IgD-negative memory B cell (primary cell): Measurements from ENCODE around the gene PRPF6. TPM values are rescaled to one million over a fixed set of nuclear protein-coding genes. Genes with fewer than 3 reads are reported as not detected.

ENCODE experiments used
- H3K27ac Mint-ChIP-seq, 3 donors: one replicate each; pipeline ENCODE4 v1.8.0; 2020 to 2022; ENCODE audit warnings: mild to moderate bottlenecking in 3 of 3, mixed read lengths in 3 of 3, moderate library complexity in 1 of 3
- H3K27me3 Mint-ChIP-seq: one replicate; pipeline ENCODE4 v1.8.0; 2021; ENCODE audit warnings: mixed read lengths
- H3K36me3 Mint-ChIP-seq: one replicate; pipeline ENCODE4 v1.8.0; 2020; ENCODE audit warnings: mild to moderate bottlenecking, mixed read lengths
- H3K4me1 Mint-ChIP-seq, 3 donors: one replicate each; pipeline ENCODE4 v1.8.0; 2020 to 2022; ENCODE audit warnings: mixed read lengths in 3 of 3, mild to moderate bottlenecking in 1 of 3
- H3K4me3 Mint-ChIP-seq, 4 donors: one replicate each; pipeline ENCODE4 v1.8.0; 2020 to 2022; ENCODE audit warnings: mild to moderate bottlenecking in 4 of 4, mixed read lengths in 4 of 4, moderate library complexity in 3 of 4
- H3K9me3 Mint-ChIP-seq, 3 donors: one replicate each; pipeline ENCODE4 v1.8.0; 2020 to 2021; ENCODE audit warnings: mixed read lengths in 3 of 3, mild to moderate bottlenecking in 1 of 3
- polyA plus RNA-seq: library from polyadenylated mRNA; unstranded; fragments of 300-500 nt; fragmentation: Illumina TruSeq; gene quantifications from one replicate; pipeline ENCODE4 v1.2.3, GENCODE V29; 2021

Gene PRPF6
- polyA plus RNA-seq, 1 donor from 2014 or later = 106 TPM

DNA sequence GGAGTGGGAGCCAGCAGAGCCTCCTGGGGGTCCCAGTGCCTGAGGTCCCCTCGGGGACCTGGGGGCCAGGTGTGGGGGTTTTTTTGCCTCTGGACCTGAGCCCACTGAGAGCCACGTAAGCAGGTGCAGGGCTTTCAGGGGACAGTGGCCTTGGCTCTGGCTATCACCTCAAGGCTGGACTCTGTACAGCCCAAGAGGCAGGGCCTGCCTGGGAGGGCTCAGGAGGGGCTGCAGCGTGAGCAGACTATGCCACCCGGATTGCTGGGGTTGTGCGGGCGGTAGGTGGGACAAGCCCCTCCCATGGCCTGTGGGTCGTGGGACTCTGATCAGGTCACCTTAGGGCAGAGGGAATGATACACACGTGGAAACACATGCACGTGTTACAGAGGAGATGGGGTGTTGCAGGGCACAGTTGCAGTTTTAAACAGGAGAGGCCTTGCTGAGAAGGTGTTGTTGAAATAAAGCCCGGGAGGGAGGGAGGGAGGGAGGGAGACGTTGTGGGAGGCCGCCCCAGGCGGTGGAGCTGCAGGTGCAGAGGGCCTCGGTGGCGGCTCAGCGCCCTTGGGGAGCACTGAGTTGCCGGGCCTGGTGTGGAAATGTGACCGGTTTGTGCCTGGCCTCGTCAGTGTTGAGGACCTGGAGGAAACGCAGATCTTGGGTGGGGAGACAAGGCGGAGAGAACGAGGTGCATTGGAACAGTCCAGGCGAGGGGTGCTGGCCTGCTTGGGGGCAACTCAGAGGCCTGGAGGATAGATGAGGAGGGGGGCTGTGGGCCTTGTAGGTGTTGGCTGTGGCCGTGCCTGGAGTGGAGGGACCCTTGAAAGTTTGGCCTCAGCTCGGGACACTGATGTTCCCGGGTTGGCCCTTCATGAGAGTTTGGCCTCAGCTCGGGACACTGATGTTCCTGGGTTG is 84.4 kb downstream of the PRPF6 start:
- H3K27ac Mint-ChIP-seq = peak overlapping the region; percentile 87 to 96 (median 93)
- peaks cover 17 to 31% (median 20%) of the 10 kb centered on the region in 3 donors for H3K4me1 Mint-ChIP-seq
- no peaks in the 10 kb centered on the region for H3K9me3 Mint-ChIP-seq
- H3K36me3 Mint-ChIP-seq = peaks cover 1% of the 10 kb centered on the region
- H3K4me3 Mint-ChIP-seq = peak overlapping the region in 3 of 4 donors; percentile 70 to 89 (median 84)
- peaks cover 4% of the 10 kb centered on the region for H3K27me3 Mint-ChIP-seq

DNA sequence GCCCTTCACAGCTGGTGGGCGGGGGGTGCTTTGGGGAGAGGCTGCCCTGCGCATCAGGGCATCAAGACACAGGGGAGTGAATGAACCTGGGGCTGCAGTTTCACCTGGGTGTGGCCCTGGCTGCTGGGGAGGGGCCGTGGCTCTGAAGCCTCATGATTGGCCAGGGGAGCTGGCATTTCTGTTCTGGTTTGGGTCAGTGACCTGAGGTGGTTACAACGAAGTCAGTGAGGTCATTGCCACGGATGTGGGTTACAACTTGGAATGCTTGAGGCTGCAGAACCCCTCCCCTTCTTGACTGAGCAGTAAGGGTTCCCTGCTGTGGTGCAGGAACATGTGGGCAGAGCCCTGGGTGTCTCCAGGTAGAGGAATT is 85.0 kb downstream of the PRPF6 start:
- Mint-ChIP-seq H3K4me1 (peaks cover 17 to 35% (median 20%) of the 10 kb centered on the region in 3 donors), H3K27me3 (peaks cover 4% of the 10 kb centered on the region), H3K27ac (peak overlapping the region; percentile 87 to 96 (median 93)), H3K9me3 (no peaks in the 10 kb centered on the region), H3K4me3 (peak overlapping the region in 3 of 4 donors; percentile 70 to 89 (median 84)), H3K36me3 (peaks cover 1% of the 10 kb centered on the region)

DNA sequence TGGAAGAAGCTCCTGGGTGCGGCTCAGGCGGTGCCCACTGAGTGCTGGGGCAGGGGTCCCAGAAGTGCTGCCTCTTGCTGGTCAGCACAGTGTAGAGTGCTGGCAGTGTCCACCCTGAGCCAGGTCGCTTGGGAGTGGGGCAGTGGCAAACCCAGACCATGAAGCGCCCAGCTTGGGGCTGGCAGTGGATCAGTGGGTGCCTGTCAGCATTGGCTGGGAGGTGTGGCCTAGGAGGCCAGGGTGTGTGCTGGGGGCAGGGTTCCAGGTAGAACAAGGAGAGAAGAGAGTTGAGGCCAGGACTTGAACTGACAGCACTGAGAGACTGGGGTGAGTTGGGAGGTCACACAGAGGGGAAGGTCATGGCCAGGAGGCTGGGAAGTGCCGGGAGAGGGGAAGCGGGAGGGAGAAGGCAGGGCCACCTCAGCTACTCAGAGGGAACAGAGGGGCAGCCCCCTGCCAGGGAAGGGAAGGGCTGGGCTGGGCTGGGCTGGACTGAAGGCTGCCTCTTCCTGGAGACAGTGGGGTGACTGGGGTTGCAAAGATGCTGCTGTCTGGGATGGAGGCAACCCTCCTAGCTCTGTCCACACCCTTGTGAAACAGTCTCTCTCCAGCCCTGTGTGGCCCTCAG is 86.2 kb downstream of the PRPF6 start:
- Mint-ChIP-seq H3K4me3 (no peak overlapping the region), H3K27ac (peak overlapping the region in 2 of 3 donors; percentile 73 to 87), H3K27me3 (peaks cover 4% of the 10 kb centered on the region), H3K36me3 (peaks cover 1% of the 10 kb centered on the region), H3K9me3 (no peaks in the 10 kb centered on the region), H3K4me1 (peaks cover 17 to 37% (median 29%) of the 10 kb centered on the region in 3 donors)

DNA sequence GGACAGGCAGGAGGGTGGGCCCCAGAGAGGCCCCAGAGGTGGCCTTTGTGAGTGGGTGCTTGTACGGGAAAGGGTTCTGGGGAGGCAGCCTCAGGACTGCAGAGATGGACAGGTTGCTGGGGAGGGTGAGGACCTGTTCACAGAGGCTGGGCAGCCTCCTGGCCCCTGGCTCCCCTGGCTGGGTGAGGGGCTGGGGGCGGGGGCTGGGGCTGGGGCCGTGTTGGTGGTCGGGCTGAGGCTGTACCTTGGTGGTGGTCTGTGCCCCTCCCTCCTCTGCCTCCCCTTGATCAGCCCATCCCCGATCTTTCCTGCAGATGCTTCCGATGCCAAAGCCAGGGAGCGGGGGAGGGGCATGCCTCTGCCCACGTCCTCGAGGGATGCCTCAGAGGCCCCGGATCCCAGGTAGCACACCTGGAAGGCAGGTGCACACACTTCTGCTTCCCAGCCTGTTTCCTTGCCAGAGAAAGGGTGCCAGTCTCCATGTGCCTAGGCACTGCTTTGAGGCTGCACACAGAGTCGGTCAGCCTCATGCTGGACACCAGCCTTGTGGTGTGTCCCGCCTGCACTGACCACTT is 86.9 kb downstream of the PRPF6 start:
- Mint-ChIP-seq H3K36me3 (peaks cover 1% of the 10 kb centered on the region), H3K4me3 (peak overlapping the region in 1 of 4 donors; percentile 50), H3K27ac (peak overlapping the region in 2 of 3 donors; percentile 45 to 73), H3K4me1 (peaks cover 17 to 36% (median 31%) of the 10 kb centered on the region in 3 donors), H3K27me3 (peaks cover 4% of the 10 kb centered on the region), H3K9me3 (no peaks in the 10 kb centered on the region)

DNA sequence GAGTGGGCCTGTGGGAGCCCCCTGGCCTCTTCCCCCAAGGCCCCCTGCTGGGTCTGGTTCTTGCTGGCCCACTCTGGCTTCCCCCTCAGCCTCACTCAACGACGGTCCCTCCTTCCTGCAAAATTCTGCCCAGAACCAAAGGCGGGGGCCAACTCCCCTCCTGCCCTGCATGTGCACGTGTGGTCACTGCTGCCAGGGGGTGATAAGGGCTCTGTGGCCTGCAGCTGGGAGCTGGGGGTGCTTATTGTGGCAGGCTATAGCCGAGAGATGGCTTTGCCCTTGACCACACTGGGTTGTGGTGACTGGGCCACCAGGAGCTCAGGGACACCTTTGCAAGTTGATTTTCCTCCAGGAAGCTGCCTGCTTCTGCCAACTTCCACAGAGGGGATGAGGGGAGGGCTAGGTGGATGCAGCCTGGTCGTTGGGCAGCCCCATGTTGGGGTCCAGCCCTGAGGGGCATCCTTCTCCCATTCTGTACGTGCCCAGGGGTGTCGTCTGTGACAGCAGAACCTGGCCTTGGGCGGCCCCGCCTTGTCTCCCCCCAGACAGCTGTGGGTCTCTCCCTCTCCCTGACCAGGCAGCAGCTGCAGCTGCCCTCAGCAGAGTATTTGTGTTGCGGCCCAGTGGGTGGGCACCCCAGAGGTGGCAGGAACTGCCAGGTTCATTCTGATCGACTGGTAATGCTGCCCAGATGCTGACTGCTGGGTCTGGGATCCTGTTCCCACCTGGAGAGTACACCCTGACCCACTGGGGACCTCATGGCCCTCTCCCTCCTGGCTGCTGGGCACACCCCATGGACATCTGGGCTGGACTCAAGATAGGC is 87.7 kb downstream of the PRPF6 start:
- Mint-ChIP-seq H3K27ac (peak overlapping the region in 1 of 3 donors; percentile 45), H3K4me1 (peaks cover 17 to 36% (median 31%) of the 10 kb centered on the region in 3 donors), H3K4me3 (peak overlapping the region in 1 of 4 donors; percentile 50), H3K9me3 (no peaks in the 10 kb centered on the region), H3K27me3 (peaks cover 4% of the 10 kb centered on the region), H3K36me3 (peaks cover 1% of the 10 kb centered on the region)

DNA sequence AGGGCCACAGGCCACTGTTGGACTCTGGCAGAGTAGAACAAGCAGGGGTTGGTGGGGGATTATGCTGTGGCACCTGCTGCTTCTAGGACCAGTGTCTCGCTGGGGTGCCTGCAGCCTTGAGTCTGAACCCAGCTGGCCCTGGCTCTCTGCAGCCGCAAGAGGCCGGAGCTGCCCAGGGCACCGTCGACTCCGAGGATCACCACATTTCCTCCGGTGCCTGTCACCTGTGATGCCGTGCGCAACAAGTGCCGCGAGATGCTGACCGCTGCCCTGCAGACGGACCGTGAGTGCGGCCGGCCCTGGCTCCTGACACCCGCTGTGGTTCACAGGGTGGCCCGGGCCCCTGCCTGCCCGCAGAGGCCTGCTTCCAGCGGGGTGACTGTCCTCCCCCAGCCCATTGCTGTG is 88.3 kb downstream of the PRPF6 start:
- Mint-ChIP-seq H3K27ac (peak overlapping the region in 1 of 3 donors; percentile 56), H3K27me3 (peaks cover 2% of the 10 kb centered on the region), H3K4me3 (no peak overlapping the region), H3K9me3 (no peaks in the 10 kb centered on the region), H3K36me3 (peaks cover 1% of the 10 kb centered on the region), H3K4me1 (peaks cover 12 to 31% (median 27%) of the 10 kb centered on the region in 3 donors)

DNA sequence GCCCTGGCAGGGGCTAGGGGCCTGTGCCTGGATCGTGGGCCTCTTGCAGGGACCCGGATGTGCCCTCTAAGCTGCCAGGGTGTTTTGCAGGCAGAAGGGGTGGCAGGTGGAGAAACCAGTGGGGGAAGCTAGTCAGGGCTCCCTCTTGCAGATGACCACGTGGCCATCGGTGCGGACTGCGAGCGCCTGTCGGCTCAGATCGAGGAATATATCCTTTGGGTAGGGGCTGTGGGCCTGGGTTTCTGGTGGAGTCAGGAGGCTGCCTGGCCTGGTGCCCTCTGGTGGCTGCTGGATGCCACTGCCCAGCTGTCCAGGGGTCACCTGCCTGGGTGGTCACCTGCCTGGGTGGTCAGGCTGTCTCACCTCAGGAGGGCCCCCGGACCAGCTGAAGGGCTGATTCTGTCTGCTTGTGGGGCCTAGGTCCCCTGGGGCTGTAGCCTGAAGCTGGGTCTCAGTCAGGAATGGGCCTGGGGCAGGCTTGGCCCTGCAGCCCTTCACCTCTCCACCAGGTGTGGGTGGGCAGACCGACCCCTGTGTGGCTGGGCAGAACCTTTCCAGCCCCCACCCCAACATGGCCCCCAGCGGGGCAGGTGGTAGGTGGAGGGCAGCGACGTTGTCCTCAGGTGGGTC is 88.8 kb downstream of the PRPF6 start:
- H3K4me3 Mint-ChIP-seq = peak overlapping the region in 1 of 4 donors; percentile 26
- H3K4me1 Mint-ChIP-seq = peaks cover 12 to 29% (median 25%) of the 10 kb centered on the region in 3 donors
- peaks cover 1% of the 10 kb centered on the region for H3K36me3 Mint-ChIP-seq
- no peaks in the 10 kb centered on the region for H3K9me3 Mint-ChIP-seq
- H3K27me3 Mint-ChIP-seq = peaks cover 2% of the 10 kb centered on the region
- peak overlapping the region in 1 of 3 donors; percentile 56 for H3K27ac Mint-ChIP-seq

DNA sequence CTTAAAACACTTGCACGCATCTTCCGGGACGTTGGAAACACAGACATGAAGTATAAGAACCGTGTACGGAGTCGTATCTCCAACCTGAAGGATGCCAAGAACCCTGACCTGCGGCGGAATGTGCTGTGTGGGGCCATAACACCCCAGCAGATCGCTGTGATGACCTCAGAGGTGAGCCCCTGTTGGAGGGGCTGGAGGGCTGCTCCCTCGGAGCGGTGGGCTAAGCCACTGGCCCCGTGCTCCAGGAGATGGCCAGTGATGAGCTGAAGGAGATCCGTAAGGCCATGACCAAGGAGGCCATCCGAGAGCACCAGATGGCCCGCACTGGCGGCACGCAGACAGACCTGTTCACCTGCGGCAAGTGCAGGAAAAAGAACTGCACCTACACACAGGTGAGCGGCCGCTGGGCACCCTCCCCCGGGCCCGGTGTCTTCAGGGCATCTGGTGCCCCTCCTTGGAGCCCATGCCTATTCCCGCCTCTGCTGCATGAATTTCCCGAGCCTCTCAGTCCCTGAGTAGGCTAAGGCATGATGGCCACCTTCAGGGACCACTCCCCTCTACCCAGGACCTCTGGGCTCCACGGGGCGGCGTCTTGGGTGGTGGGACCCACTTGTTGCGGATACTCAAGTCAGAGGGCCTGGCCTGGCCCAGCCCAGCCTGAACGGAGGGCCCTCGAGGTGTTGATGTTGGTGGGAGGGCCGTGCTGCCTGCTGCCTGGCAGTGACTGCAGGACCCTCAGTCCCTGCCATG is 89.5 kb downstream of the PRPF6 start:
- H3K27ac Mint-ChIP-seq = peak overlapping the region in 1 of 3 donors; percentile 56
- peak overlapping the region in 2 of 4 donors; percentile 26 to 39 for H3K4me3 Mint-ChIP-seq
- H3K9me3 Mint-ChIP-seq = no peaks in the 10 kb centered on the region
- peaks cover 1% of the 10 kb centered on the region for H3K36me3 Mint-ChIP-seq
- H3K27me3 Mint-ChIP-seq = peaks cover 2% of the 10 kb centered on the region
- H3K4me1 Mint-ChIP-seq = peaks cover 10 to 25% (median 21%) of the 10 kb centered on the region in 3 donors

DNA sequence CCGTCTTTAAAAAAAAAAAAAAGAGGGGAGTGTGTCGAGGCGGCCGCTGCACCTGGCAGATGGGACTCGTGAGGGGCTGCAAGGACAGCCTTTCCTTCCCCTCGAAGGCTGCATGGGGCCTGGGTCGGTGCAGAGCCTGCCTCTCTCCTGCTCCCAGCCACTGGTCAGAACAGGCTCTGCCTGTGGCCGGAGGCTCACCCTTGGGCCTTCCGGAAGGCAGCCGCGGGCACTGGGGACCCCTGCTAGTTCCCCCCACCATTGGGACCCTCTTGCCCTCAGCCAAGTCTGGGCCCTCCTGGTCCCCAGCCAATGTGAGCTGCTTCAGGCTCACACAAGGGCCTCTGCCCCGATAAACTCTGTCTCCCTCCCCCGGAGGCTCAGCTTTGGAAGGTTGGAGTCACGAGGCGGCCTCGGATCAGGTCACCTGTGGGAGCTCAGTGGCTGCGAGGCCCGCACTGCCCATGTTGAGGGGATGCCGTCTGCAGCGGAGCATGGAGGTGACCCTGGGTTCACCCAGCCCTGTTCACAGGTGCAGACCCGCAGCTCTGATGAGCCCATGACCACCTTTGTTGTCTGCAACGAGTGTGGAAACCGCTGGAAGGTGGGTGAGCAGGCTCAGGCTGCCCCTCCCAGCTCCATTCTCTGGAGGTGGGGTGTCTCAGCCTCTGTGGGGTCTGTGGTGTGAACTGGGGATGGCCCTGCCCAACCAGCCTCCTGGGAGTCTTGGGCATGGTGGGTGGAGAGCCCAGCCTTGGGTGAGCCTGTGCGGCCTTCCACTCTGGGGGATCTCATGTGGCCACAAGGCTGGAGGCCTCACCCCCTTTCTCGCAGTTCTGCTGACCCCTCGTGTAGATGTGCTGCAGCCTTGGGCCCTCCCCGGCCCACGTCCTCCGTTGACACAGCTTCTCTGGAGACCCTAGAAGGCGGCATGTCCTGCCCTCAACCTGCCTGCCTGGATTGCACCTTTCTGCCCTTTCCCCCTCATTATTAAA is 90.7 kb downstream of the PRPF6 start:
- peak overlapping the region in 2 of 4 donors; percentile 48 to 55 for H3K4me3 Mint-ChIP-seq
- peaks cover 0 to 14% (median 13%) of the 10 kb centered on the region in 3 donors for H3K4me1 Mint-ChIP-seq
- no peaks in the 10 kb centered on the region for H3K9me3 Mint-ChIP-seq
- H3K27ac Mint-ChIP-seq = peak overlapping the region in 2 of 3 donors; percentile 39 to 82
- no peaks in the 10 kb centered on the region for H3K36me3 Mint-ChIP-seq
- H3K27me3 Mint-ChIP-seq = no peaks in the 10 kb centered on the region

DNA sequence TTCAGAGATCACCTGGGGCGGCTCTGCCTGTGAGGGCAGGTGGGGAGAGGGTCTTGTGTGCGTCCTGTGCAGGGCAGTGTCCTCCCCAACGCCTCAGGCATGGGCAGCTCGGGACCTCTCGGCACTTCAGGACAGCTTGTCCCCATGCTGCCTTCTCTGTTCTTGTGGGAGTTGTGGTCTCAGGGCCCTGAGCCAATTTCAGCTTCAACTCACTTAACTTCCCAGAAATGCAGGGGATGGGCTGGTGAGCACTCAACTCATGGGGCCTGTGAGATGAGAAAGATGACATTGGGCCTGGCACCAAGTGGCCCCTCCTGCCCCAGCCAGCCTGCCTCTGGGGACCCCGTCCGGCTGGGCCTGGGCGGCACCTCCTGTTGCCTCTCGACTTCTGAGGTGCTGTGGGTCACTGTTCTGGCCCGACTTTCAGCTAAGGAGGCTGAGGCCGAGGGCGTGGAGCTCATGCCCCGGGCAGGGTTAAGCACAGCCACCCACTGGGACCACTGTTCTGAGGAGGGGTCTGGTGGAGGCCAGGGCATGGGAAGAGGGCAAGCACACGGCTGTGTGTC is 91.6 kb downstream of the PRPF6 start:
- Mint-ChIP-seq H3K27me3 (no peaks in the 10 kb centered on the region), H3K4me1 (peaks cover under 1 to 13% (median 11%) of the 10 kb centered on the region in 3 donors), H3K4me3 (peak overlapping the region in 3 of 4 donors; percentile 33 to 68 (median 55)), H3K36me3 (peaks cover under 1% of the 10 kb centered on the region), H3K27ac (peak overlapping the region in 1 of 3 donors; percentile 82), H3K9me3 (no peaks in the 10 kb centered on the region)

DNA sequence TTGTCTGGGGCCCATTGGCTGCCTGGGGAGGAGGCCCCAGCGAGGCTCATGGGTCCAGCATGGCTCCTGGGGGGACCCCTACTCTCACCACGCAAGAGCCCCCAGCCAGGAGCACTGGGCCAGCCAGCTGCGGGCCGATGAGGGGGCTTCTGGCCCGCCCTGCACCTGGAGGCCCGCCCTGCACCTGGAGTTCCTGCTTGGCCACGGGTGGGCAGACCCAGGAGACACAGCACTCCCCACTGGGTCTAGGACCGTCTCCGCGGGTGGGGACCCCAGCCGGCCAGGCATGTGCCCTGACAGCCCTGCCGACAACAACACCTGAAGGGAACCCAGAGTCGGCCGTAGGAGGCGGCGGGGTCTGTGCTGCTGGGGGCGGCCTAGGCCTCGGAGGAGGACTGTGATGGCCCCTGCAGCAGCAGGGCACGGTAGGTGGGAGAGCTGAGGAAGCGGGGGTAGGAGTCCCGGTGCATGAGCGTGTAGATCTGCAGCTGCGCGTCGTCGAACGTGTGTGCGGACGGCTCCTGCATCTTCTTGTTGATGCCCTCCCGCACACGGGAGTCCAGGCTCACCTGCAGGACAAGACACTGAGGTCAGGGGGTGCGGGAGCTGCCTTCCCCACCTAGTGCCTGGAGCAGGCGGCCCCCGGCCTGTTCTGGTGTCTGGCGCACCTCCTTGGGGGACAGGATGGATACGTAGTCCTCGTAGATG is 92.7 kb downstream of the PRPF6 start:
- Mint-ChIP-seq H3K9me3 (no peaks in the 10 kb centered on the region), H3K36me3 (peaks cover 4% of the 10 kb centered on the region), H3K27ac (peak overlapping the region in 2 of 3 donors; percentile 31 to 82), H3K4me3 (peak overlapping the region in 2 of 4 donors; percentile 68 to 71), H3K27me3 (no peaks in the 10 kb centered on the region), H3K4me1 (peaks cover 5 to 14% (median 11%) of the 10 kb centered on the region in 3 donors)
